ENCODE results near the gene BDNF.

BDNF gene

DNA sequence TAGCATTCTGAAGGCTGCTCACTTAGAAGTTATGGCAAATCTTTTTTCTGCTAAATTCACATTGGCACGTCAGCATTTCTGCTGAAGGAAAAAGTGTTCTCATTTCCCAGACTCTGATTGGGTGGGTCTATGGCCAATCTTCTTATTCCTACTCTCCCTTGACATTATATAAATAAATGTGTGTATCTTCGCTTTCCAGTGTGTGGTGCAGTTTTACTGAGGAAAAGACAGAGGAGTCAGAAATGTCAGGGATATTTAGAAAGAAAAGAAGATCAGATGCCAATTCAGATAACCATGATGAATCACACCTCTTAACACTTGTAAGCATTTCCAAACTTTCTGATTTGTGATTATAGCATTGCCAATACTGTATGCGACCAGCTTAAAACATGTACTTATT is 3.2 kb upstream of the BDNF start:
- H2AFZ ChIP-seq (ENCODE audit: low read length) = no peak overlapping the region
- no peak overlapping the region for H3K4me2 ChIP-seq (ENCODE audit: low read depth, low read length, poor library complexity, severe bottlenecking)
- H3K27me3 ChIP-seq (ENCODE audit: insufficient read depth, low read length, poor library complexity, severe bottlenecking) = no peaks in the 10 kb centered on the region
- H3K36me3 ChIP-seq (ENCODE audit: insufficient read depth, low read length) = no peaks in the 10 kb centered on the region
- no peaks in the 10 kb centered on the region for H3K9me2 ChIP-seq (replicated peaks; ENCODE audit: low read depth, low read length)
- H3K4me1 ChIP-seq (ENCODE audit: insufficient read depth, low read length, poor library complexity, severe bottlenecking) = no peaks in the 10 kb centered on the region
- H3K79me2 ChIP-seq (ENCODE audit: insufficient read depth, low read length) = no peaks in the 10 kb centered on the region
- TF ChIP-seq CTCF (conservative IDR thresholded peaks at IDR 0.05; ENCODE audit: low read length) = no peak
- H4K20me1 ChIP-seq (ENCODE audit: insufficient read depth, low read length, poor library complexity, severe bottlenecking) = no peaks in the 10 kb centered on the region
- no peaks in the 10 kb centered on the region for H3F3A ChIP-seq (ENCODE audit: low read depth)
- no peak overlapping the region for H3K9ac ChIP-seq (ENCODE audit: low read depth, low read length, poor library complexity, severe bottlenecking)
- no peak overlapping the region for H3K4me3 ChIP-seq (ENCODE audit: low read length, poor library complexity, severe bottlenecking)
- no peaks in the 10 kb centered on the region for H3K9me3 ChIP-seq (ENCODE audit: insufficient read depth, low read depth, low read length)

DNA sequence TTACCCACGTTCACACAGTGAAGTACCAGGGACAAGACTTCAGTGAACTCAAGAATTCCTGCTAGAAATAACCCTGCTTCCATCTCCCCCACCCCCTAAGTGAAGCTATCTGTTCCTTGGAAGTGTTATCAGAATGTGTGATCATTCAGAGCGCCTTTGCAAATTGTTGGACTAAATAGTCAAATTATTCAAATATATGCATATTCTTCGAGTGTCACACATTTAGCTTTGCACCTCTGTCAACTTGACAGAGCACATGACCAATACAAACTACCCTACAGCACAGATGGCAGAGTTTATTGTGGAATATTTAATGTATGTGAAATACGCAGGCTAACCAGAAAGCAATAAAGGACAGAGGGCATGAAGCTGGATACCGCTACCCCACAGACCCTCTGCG is 2.6 kb upstream of the BDNF start:
- Histone ChIP-seq H3K27me3 (ENCODE audit: insufficient read depth, low read length, poor library complexity, severe bottlenecking) (no peaks in the 10 kb centered on the region), H3K4me2 (ENCODE audit: low read depth, low read length, poor library complexity, severe bottlenecking) (no peak overlapping the region), H3K9me2 (replicated peaks; ENCODE audit: low read depth, low read length) (no peaks in the 10 kb centered on the region), H3K9ac (ENCODE audit: low read depth, low read length, poor library complexity, severe bottlenecking) (no peak overlapping the region), H3K9me3 (ENCODE audit: insufficient read depth, low read depth, low read length) (no peaks in the 10 kb centered on the region), H3F3A (ENCODE audit: low read depth) (no peaks in the 10 kb centered on the region), H2AFZ (ENCODE audit: low read length) (no peak overlapping the region), H3K4me1 (ENCODE audit: insufficient read depth, low read length, poor library complexity, severe bottlenecking) (no peaks in the 10 kb centered on the region), H4K20me1 (ENCODE audit: insufficient read depth, low read length, poor library complexity, severe bottlenecking) (no peaks in the 10 kb centered on the region), H3K4me3 (ENCODE audit: low read length, poor library complexity, severe bottlenecking) (no peak overlapping the region), H3K79me2 (ENCODE audit: insufficient read depth, low read length) (no peaks in the 10 kb centered on the region), H3K36me3 (ENCODE audit: insufficient read depth, low read length) (no peaks in the 10 kb centered on the region)
- TF ChIP-seq CTCF (conservative IDR thresholded peaks at IDR 0.05; ENCODE audit: low read length) (no peak), EZH2phosphoT487 (IDR thresholded peaks at IDR 0.05; ENCODE audit: borderline replicate concordance) (no peak)

GRCh38 chr11:27701355-27702105 is 1.3 kb upstream of the BDNF start:
- no peaks in the 10 kb centered on the region for H3K36me3 ChIP-seq (ENCODE audit: insufficient read depth, low read length)
- H3K79me2 ChIP-seq (ENCODE audit: insufficient read depth, low read length) = no peaks in the 10 kb centered on the region
- H2AFZ ChIP-seq (ENCODE audit: low read length) = no peak overlapping the region
- no peak overlapping the region for H3K4me3 ChIP-seq (ENCODE audit: low read length, poor library complexity, severe bottlenecking)
- H3K9me2 ChIP-seq (replicated peaks; ENCODE audit: low read depth, low read length) = no peaks in the 10 kb centered on the region
- no peak for TF ChIP-seq EZH2phosphoT487 (IDR thresholded peaks at IDR 0.05; ENCODE audit: borderline replicate concordance)
- no peak for TF ChIP-seq CTCF (conservative IDR thresholded peaks at IDR 0.05; ENCODE audit: low read length)
- no peaks in the 10 kb centered on the region for H3K4me1 ChIP-seq (ENCODE audit: insufficient read depth, low read length, poor library complexity, severe bottlenecking)
- no peaks in the 10 kb centered on the region for H3F3A ChIP-seq (ENCODE audit: low read depth)
- H3K27me3 ChIP-seq (ENCODE audit: insufficient read depth, low read length, poor library complexity, severe bottlenecking) = no peaks in the 10 kb centered on the region
- H3K4me2 ChIP-seq (ENCODE audit: low read depth, low read length, poor library complexity, severe bottlenecking) = no peak overlapping the region
- no peaks in the 10 kb centered on the region for H4K20me1 ChIP-seq (ENCODE audit: insufficient read depth, low read length, poor library complexity, severe bottlenecking)
- no peaks in the 10 kb centered on the region for H3K9me3 ChIP-seq (ENCODE audit: insufficient read depth, low read depth, low read length)
- H3K9ac ChIP-seq (ENCODE audit: low read depth, low read length, poor library complexity, severe bottlenecking) = no peak overlapping the region
